Hindlimb muscle (tissue), 1 donor: ENCODE data around the gene DOK6. TPM values are rescaled to one million over a fixed set of nuclear protein-coding genes. Genes with fewer than 3 reads are reported as not detected.
"Not testable (repeated sequence)": the region's sequence is repeated elsewhere in the genome, so short reads cannot be mapped to it uniquely, and the experiment has no call there.

Experiments
- DNase-seq: peaks from one replicate; pipeline ENCODE4 v3.0.0-alpha.2; 2013
- polyA plus RNA-seq: library from polyadenylated mRNA; unstranded; fragments of 120-200 nt; gene quantifications from one replicate; pipeline ENCODE4 v1.2.1, GENCODE V29; 2013; ENCODE audit not compliant: insufficient read length

The DOK6 gene
- polyA plus RNA-seq, 1 donor = 2.9 TPM

- no peak for DNase-seq
These were observed 418.8 kb downstream of the DOK6 start for GRCh38 chr18:69819460-69819859.

- DNase-seq = no peak
These were observed 419.9 kb downstream of the DOK6 start for GRCh38 chr18:69820538-69820937.

- no peak for DNase-seq
These were observed 429.5 kb downstream of the DOK6 start for GRCh38 chr18:69830189-69830588.

- not testable (repeated sequence) for DNase-seq
These were observed 434.3 kb downstream of the DOK6 start for GRCh38 chr18:69834980-69835379.

- DNase-seq = no peak
These were observed 437.3 kb downstream of the DOK6 start for GRCh38 chr18:69838003-69838402.

GRCh38 chr18:69838620-69839411 lies 438.1 kb downstream of the DOK6 start:
- DNase-seq = no peak

GRCh38 chr18:69839497-69839896 lies 438.8 kb downstream of the DOK6 start:
- DNase-seq = no peak

GRCh38 chr18:69840001-69840400 lies 439.3 kb downstream of the DOK6 start:
- no peak for DNase-seq

- no peak for DNase-seq
These were observed 439.8 kb downstream of the DOK6 start for GRCh38 chr18:69840445-69840844.

GRCh38 chr18:69841117-69841516 lies 440.4 kb downstream of the DOK6 start:
- no peak for DNase-seq

GRCh38 chr18:69843015-69843414 lies 442.3 kb downstream of the DOK6 start:
- no peak for DNase-seq

- no peak for DNase-seq
These were observed 444.0 kb downstream of the DOK6 start for GRCh38 chr18:69844656-69845055.

GRCh38 chr18:69845593-69846506 lies 445.2 kb downstream of the DOK6 start:
- DNase-seq = no peak

GRCh38 chr18:69853051-69853450 lies 452.4 kb downstream of the DOK6 start:
- DNase-seq = no peak

- no peak for DNase-seq
These were observed 453.8 kb downstream of the DOK6 start for GRCh38 chr18:69854455-69854854.

GRCh38 chr18:69858897-69859296 lies 458.2 kb downstream of the DOK6 start:
- DNase-seq = no peak

GRCh38 chr18:69864802-69865201 lies 464.1 kb downstream of the DOK6 start:
- not testable (repeated sequence) for DNase-seq

GRCh38 chr18:69865776-69866175 lies 465.1 kb downstream of the DOK6 start:
- no peak for DNase-seq

- no peak for DNase-seq
These were observed 465.5 kb downstream of the DOK6 start for GRCh38 chr18:69866212-69866611.

GRCh38 chr18:69870736-69871135 lies 470.0 kb downstream of the DOK6 start:
- no peak for DNase-seq

- DNase-seq = no peak
These were observed 470.7 kb downstream of the DOK6 start for GRCh38 chr18:69871363-69871762.

GRCh38 chr18:69872661-69873060 lies 472.0 kb downstream of the DOK6 start:
- no peak for DNase-seq

- DNase-seq = no peak
These were observed 473.4 kb downstream of the DOK6 start for GRCh38 chr18:69874058-69874457.

GRCh38 chr18:69876490-69876889 lies 475.8 kb downstream of the DOK6 start:
- DNase-seq = no peak
